Calu3 (cell line): ENCODE measurements around the gene UBE2Q2. TPM values are rescaled to one million over a fixed set of nuclear protein-coding genes. Genes with fewer than 3 reads are reported as not detected.

Source experiments
- BruUV-seq: library from RNA; stranded (reverse); fragments of 400-500 nt; replicated peaks from 2 replicates; lab custom pipeline; 2021; lab: Mats Ljungman, UMichigan
- CTCF ChIA-PET: fragments of 300-600 bp; sonication (Branson Sonifier 250); formaldehyde crosslinking; loops from one replicate; lab custom pipeline; 2022; ENCODE audit warnings: antibody characterized with exemption; lab: Charles Lee
- DNase-seq: peaks from one replicate; pipeline ENCODE4 v3.0.0; 2022
- H3K27ac Mint-ChIP-seq: one replicate; pipeline ENCODE4 v1.8.0; 2022; ENCODE audit warnings: mixed read lengths; ENCODE audit not compliant: unreplicated experiment
- H3K27me3 Mint-ChIP-seq: one replicate; pipeline ENCODE4 v1.8.0; 2022; ENCODE audit warnings: mixed read lengths; ENCODE audit not compliant: unreplicated experiment
- H3K36me3 Mint-ChIP-seq: one replicate; pipeline ENCODE4 v1.8.0; 2022; ENCODE audit warnings: mild to moderate bottlenecking, moderate library complexity, mixed read lengths; ENCODE audit not compliant: insufficient read depth, unreplicated experiment
- H3K4me1 Mint-ChIP-seq: one replicate; pipeline ENCODE4 v1.8.0; 2022; ENCODE audit warnings: mild to moderate bottlenecking, low read depth, mixed read lengths; ENCODE audit not compliant: unreplicated experiment
- H3K4me3 Mint-ChIP-seq: one replicate; pipeline ENCODE4 v1.8.0; 2022; ENCODE audit warnings: mild to moderate bottlenecking, low read depth, moderate library complexity, mixed read lengths; ENCODE audit not compliant: unreplicated experiment
- H3K9me3 Mint-ChIP-seq: one replicate; pipeline ENCODE4 v1.8.0; 2022; ENCODE audit warnings: low read depth, mixed read lengths; ENCODE audit not compliant: unreplicated experiment
- CTCF ChIP-seq: fragments of 200-600 bp; IDR thresholded peaks from one replicate; pipeline ENCODE4 v1.8.0; 2022; ENCODE audit warnings: antibody characterized with exemption; ENCODE audit not compliant: unreplicated experiment
- intact Hi-C: fragments of 100-400 bp; cut with micrococcal nuclease; formaldehyde crosslinking; loops from one replicate; pipeline ENCODE4 v1.10.0; 2022; ENCODE audit not compliant: unreplicated experiment
- total RNA-seq: library from RNA; stranded (reverse); gene quantifications from 2 replicates; pipeline ENCODE4 v1.2.3, GENCODE V29; 2022

The UBE2Q2 gene
- total RNA-seq, 1 experiment from 2014 or later: 34.7 TPM

GRCh38 chr15:75810874-75811498, 32.3 kb upstream of the UBE2Q2 start:
- Mint-ChIP-seq H3K27ac (no peak overlapping the region), H3K36me3 (no peaks in the 10 kb centered on the region)

GRCh38 chr15:75811626-75812025, 31.6 kb upstream of the UBE2Q2 start:
- no TSS peak for BruUV-seq
- no peak overlapping the region for H3K27ac Mint-ChIP-seq
- no peak for DNase-seq

More at GRCh38 chr15:75810874-75811498, 32.3 kb upstream of the UBE2Q2 start:
- Mint-ChIP-seq H3K9me3 (no peaks in the 10 kb centered on the region), H3K4me3 (no peak overlapping the region), H3K27me3 (peaks cover 51% of the 10 kb centered on the region), H3K4me1 (no peaks in the 10 kb centered on the region)
- no peak for TF ChIP-seq CTCF
- no peak for DNase-seq
- CTCF ChIA-PET: interaction anchor here (0.8 to 2.1 kb wide), 5 partner anchors 21 to 329 kb away, joined by 3 to 40 read pairs (median 3); no protein-coding TSS in a partner anchor
- BruUV-seq: no TSS peak
- intact Hi-C loops: loop anchor here (1.0 kb wide), 1 partner anchor 328 kb away; no protein-coding TSS in a partner anchor

GRCh38 chr15:75814794-75815193, 28.5 kb upstream of the UBE2Q2 start:
- Mint-ChIP-seq H3K27ac (no peak overlapping the region), H3K36me3 (no peaks in the 10 kb centered on the region), H3K4me3 (no peak overlapping the region), H3K9me3 (no peaks in the 10 kb centered on the region), H3K4me1 (no peaks in the 10 kb centered on the region), H3K27me3 (peaks cover 30% of the 10 kb centered on the region)
- no peak for DNase-seq
- BruUV-seq: no TSS peak
- intact Hi-C loops: no loop called here
- TF ChIP-seq CTCF: no peak
- CTCF ChIA-PET: no interaction called here

More at GRCh38 chr15:75811626-75812025, 31.6 kb upstream of the UBE2Q2 start:
- CTCF ChIA-PET: interaction anchor here (1.5 kb wide), 1 partner anchor 20 kb away, joined by 3 read pairs; no protein-coding TSS in a partner anchor
- no peaks in the 10 kb centered on the region for H3K36me3 Mint-ChIP-seq
- intact Hi-C loops: no loop called here
- no peak overlapping the region for H3K4me3 Mint-ChIP-seq
- no peaks in the 10 kb centered on the region for H3K4me1 Mint-ChIP-seq
- peaks cover 47% of the 10 kb centered on the region for H3K27me3 Mint-ChIP-seq
- TF ChIP-seq CTCF: no peak
- H3K9me3 Mint-ChIP-seq: no peaks in the 10 kb centered on the region

GRCh38 chr15:75815811-75816719, 27.2 kb upstream of the UBE2Q2 start:
- Mint-ChIP-seq H3K27me3 (peaks cover 19% of the 10 kb centered on the region), H3K9me3 (no peaks in the 10 kb centered on the region), H3K4me1 (no peaks in the 10 kb centered on the region), H3K27ac (no peak overlapping the region), H3K4me3 (no peak overlapping the region), H3K36me3 (no peaks in the 10 kb centered on the region)
- BruUV-seq: no TSS peak
- DNase-seq: no peak
- TF ChIP-seq CTCF: no peak
- intact Hi-C loops: no loop called here
- CTCF ChIA-PET: interaction anchor here (0.5 kb wide), 1 partner anchor 93 kb away, joined by 3 read pairs; no protein-coding TSS in a partner anchor
